GM12878 (cell line): ENCODE measurements around the gene RABL3. TPM values are rescaled to one million over a fixed set of nuclear protein-coding genes. Genes with fewer than 3 reads are reported as not detected.

ENCODE experiments used
- ATAC-seq: fragments of 200-7000 bp; cut with Tn5 transposase; 3 replicates; pipeline ENCODE4 v1.9.1; 2020; ENCODE audit warnings: mild to moderate bottlenecking, moderate library complexity
- BruUV-seq: library from RNA; stranded (reverse); fragments of 400-500 nt; replicated peaks from 2 replicates; lab custom pipeline; 2021; lab: Mats Ljungman, UMichigan
- CTCF ChIA-PET: fragments of 300-600 bp; sonication (Branson Sonifier 250); formaldehyde crosslinking; extraction: SDS; loops from one replicate; lab custom pipeline; 2021; ENCODE audit warnings: inconsistent platforms; lab: Yijun Ruan, JAX
- POLR2A ChIA-PET: fragments of 350-600 bp; formaldehyde crosslinking; extraction: SDS; loops from one replicate; lab custom pipeline; 2021; ENCODE audit warnings: inconsistent platforms; lab: Charles Lee
- RAD21 ChIA-PET: fragments of 300-600 bp; sonication (Branson Sonifier 250); formaldehyde crosslinking; loops from one replicate; lab custom pipeline; 2023; ENCODE audit warnings: antibody characterized with exemption; ENCODE audit not compliant: unreplicated experiment; lab: Charles Lee
- SMC1A ChIA-PET: fragments of 300-600 bp; sonication (Branson Sonifier 250); formaldehyde crosslinking; loops from one replicate; lab custom pipeline; 2023; ENCODE audit not compliant: unreplicated experiment, uncharacterized antibody; lab: Charles Lee
- DNase-seq: peaks from one replicate; pipeline ENCODE4 v3.0.0-alpha.2; 2011; ENCODE audit warnings: low read depth, low spot score
- FAIRE-seq: peaks from 3 replicates; lab custom pipeline; 2011; peaks lifted over from hg19 to GRCh38; lab: Jason Lieb, UNC
- H2AFZ ChIP-seq: 2 replicates; pipeline ENCODE4 v1.6.0; 2011; ENCODE audit warnings: low read depth, low read length, control low read depth; ENCODE audit not compliant: control insufficient read depth
- H3K27ac ChIP-seq: 2 replicates; pipeline ENCODE4 v1.5.1; 2011; ENCODE audit warnings: control low read depth; ENCODE audit not compliant: control insufficient read depth, insufficient read depth
- H3K27me3 ChIP-seq, 2 experiments: replicated peaks in 1 of 2; 2 replicates each; pipeline versions ENCODE4 v1.6.0 to v1.6.1; 2011; ENCODE audit warnings: low read length in 1 of 2; ENCODE audit not compliant: control insufficient read depth in 2 of 2, insufficient read depth in 2 of 2
- H3K36me3 ChIP-seq, 2 experiments: 2 replicates each; pipeline ENCODE4 v1.5.1; 2011; ENCODE audit warnings: low read length in 1 of 2; ENCODE audit not compliant: control insufficient read depth in 2 of 2, insufficient read depth in 2 of 2
- H3K4me1 ChIP-seq: 2 replicates; pipeline ENCODE4 v1.6.1; 2011; ENCODE audit warnings: mild to moderate bottlenecking, low read length, moderate library complexity, mixed read lengths; ENCODE audit not compliant: control insufficient read depth, insufficient read depth
- H3K4me2 ChIP-seq: 2 replicates; pipeline ENCODE4 v1.6.0; 2011; ENCODE audit warnings: control low read depth; ENCODE audit not compliant: control insufficient read depth, insufficient read depth
- H3K4me3 ChIP-seq: fragments of 200-600 bp; sonication (generic); 2 replicates; pipeline ENCODE4 v1.5.1; 2016
- H3K79me2 ChIP-seq: 2 replicates; pipeline ENCODE4 v1.6.0; 2011; ENCODE audit warnings: low read length; ENCODE audit not compliant: control insufficient read depth, insufficient read depth
- H3K9ac ChIP-seq: 2 replicates; pipeline ENCODE4 v1.8.0; 2011; ENCODE audit warnings: low read length, control low read depth, mixed read lengths; ENCODE audit not compliant: control insufficient read depth, insufficient read depth
- H3K9me3 ChIP-seq: replicated peaks from 3 replicates; pipeline ENCODE4 v1.5.1; 2011; ENCODE audit warnings: mild to moderate bottlenecking, low read length; ENCODE audit not compliant: control insufficient read depth, insufficient read depth
- H4K20me1 ChIP-seq: 2 replicates; pipeline ENCODE4 v1.6.0; 2011; ENCODE audit not compliant: control insufficient read depth, insufficient read depth
- FOXK2 ChIP-seq: fragments of 450-650 bp; IDR thresholded peaks from 2 replicates; pipeline ENCODE4 v1.6.1; 2017; ENCODE audit warnings: mild to moderate bottlenecking, moderate library complexity
- HDGF ChIP-seq: fragments of 450-650 bp; IDR thresholded peaks from 2 replicates; pipeline ENCODE4 v1.6.1; 2016; ENCODE audit warnings: antibody characterized with exemption
- KLF5 ChIP-seq: fragments of 450-650 bp; IDR thresholded peaks from 2 replicates; pipeline ENCODE4 v1.6.1; 2014; ENCODE audit warnings: mild to moderate bottlenecking; ENCODE audit not compliant: partially characterized antibody
- MEF2B ChIP-seq: fragments of 450-650 bp; IDR thresholded peaks from 2 replicates; pipeline ENCODE4 v1.6.1; 2018; ENCODE audit warnings: mild to moderate bottlenecking, moderate library complexity; ENCODE audit not compliant: partially characterized antibody, poor library complexity, severe bottlenecking
- MTA2 ChIP-seq: fragments of 450-650 bp; IDR thresholded peaks from 2 replicates; pipeline ENCODE4 v1.6.1; 2016; ENCODE audit warnings: low read depth, mild to moderate bottlenecking, moderate library complexity
- NKRF ChIP-seq: fragments of 450-650 bp; conservative IDR thresholded peaks from 2 replicates; pipeline ENCODE4 v1.6.1; 2017; ENCODE audit warnings: mild to moderate bottlenecking, moderate library complexity
- NR2C1 ChIP-seq: fragments of 450-650 bp; IDR thresholded peaks from 2 replicates; pipeline ENCODE4 v1.6.1; 2017; ENCODE audit warnings: antibody characterized with exemption, mild to moderate bottlenecking, moderate library complexity
- NRF1 ChIP-seq: conservative IDR thresholded peaks from 2 replicates; pipeline ENCODE4 v1.6.1; 2011; ENCODE audit warnings: mild to moderate bottlenecking, low read depth, low read length, improper control_type of control experiment
- POLR2A ChIP-seq: IDR thresholded peaks from 2 replicates; pipeline ENCODE4 v1.6.1; 2011; ENCODE audit warnings: low read depth, mild to moderate bottlenecking, low read length
- SPI1 ChIP-seq: IDR thresholded peaks from 2 replicates; pipeline ENCODE4 v1.6.1; 2011; ENCODE audit warnings: low read depth, mild to moderate bottlenecking, low read length, moderate library complexity, borderline replicate concordance; ENCODE audit not compliant: insufficient read depth
- ZNF622 ChIP-seq: fragments of 450-650 bp; IDR thresholded peaks from 2 replicates; pipeline ENCODE4 v1.6.1; 2017; ENCODE audit warnings: mild to moderate bottlenecking, inconsistent platforms
- in situ Hi-C: fragments of 300-500 bp; cut with MboI; formaldehyde crosslinking; loops from 9 replicates; pipeline ENCODE4 v1.14.3; 2018; ENCODE audit warnings: mixed read lengths
- intact Hi-C: fragments of 100-400 bp; cut with micrococcal nuclease; formaldehyde crosslinking; loops from one replicate; pipeline ENCODE4 v1.14.2; 2022; ENCODE audit not compliant: unreplicated experiment
- polyA plus RNA-seq, 11 experiments: library from polyadenylated mRNA; depleted of rRNA in 4 of 11; unstranded in 6 of 11; stranded (reverse) in 5 of 11; fragments of >200 nt; fragmentation: Nextera tagmentation in 4 of 11; fragmentation: Illumina TruSeq in 1 of 11; extraction: Ambion mirVana in 4 of 11; extraction: Trizol in 1 of 11; gene quantifications; 1 replicate in 1 of 11; 2 replicates in 10 of 11; pipeline versions ENCODE4 v1.2.1 to v1.2.3, GENCODE V29; 2011 to 2016; ENCODE audit warnings: inconsistent platforms in 2 of 11, missing spikeins in 2 of 11, low read depth in 1 of 11
- total RNA-seq, 4 experiments: library from RNA; depleted of rRNA in 3 of 4; stranded (reverse); fragments of >200 nt in 3 of 4; fragmentation: Illumina TruSeq in 1 of 4; extraction: Trizol in 1 of 4; gene quantifications; 2 replicates each; pipeline versions ENCODE4 v1.2.1 to v1.2.3, GENCODE V29; 2013 to 2021
- TF ChIP-seq, protein P1 (sequence below): fragments of 450-650 bp; formaldehyde crosslinking; IDR thresholded peaks from 2 replicates; pipeline ENCODE4 v1.4.0; 2020; ENCODE audit warnings: mild to moderate bottlenecking, moderate library complexity

RABL3 gene
- total and polyA plus RNA-seq, 10 of the 15 experiments (the other 5 are each of a cell fraction or from before 2014, with no cell fraction given): 10.5 to 38.0 (median 25.2) TPM

DNA sequence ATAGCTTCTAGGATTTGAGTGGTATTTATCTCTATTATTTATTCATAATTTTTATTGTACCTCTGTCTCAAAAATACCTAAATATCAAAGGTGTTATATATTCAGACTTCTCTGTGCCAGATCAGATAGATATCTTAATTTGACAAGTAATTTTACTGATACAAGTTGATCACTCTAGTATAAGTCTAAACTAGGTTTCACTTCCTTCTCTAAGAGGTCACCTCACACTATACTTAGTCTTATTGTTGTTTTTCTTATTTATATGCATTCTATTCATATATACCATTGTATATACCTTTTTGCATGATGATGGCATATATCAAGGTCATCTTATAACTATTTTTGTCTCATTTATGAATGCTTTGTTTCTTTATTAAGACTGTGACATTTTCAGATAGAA lies 33.9 kb downstream of the RABL3 start:
- intact Hi-C loops (no loop called here), in situ Hi-C loops (no loop called here)

GRCh38 chr3:120706950-120707349 lies 35.4 kb downstream of the RABL3 start:
- H3K9ac ChIP-seq: no peak overlapping the region
- POLR2A ChIA-PET: no interaction called here
- BruUV-seq: no TSS peak
- no peak overlapping the region for H3K4me3 ChIP-seq
- H3K27me3 ChIP-seq: no peaks in the 10 kb centered on the region
- no peak for FAIRE-seq
- H3K36me3 ChIP-seq: no peaks in the 10 kb centered on the region; a peak in 1 of 4 replicates
- H3K79me2 ChIP-seq: no peaks in the 10 kb centered on the region
- no peak overlapping the region for H3K27ac ChIP-seq
- ATAC-seq: no peak
- SMC1A ChIA-PET: interaction anchor here (1.6 to 2.6 kb wide), 2 partner anchors 8 to 28 kb away, joined by 3 to 8 read pairs; no protein-coding TSS in a partner anchor
- in situ Hi-C loops: no loop called here
- CTCF ChIA-PET: interaction anchor here (0.8 to 1.7 kb wide), 4 partner anchors 22 to 148 kb away, joined by 3 to 5 read pairs (median 3); no protein-coding TSS in a partner anchor
- no peak overlapping the region for H3K4me2 ChIP-seq
- intact Hi-C loops: no loop called here
- RAD21 ChIA-PET: interaction anchor here (0.9 kb wide), 1 partner anchor 110 kb away, joined by 3 read pairs; no protein-coding TSS in a partner anchor
- no peaks in the 10 kb centered on the region for H3K4me1 ChIP-seq
- H2AFZ ChIP-seq: no peak overlapping the region
- DNase-seq: no peak
- H3K9me3 ChIP-seq: peaks cover 3% of the 10 kb centered on the region
- TF ChIP-seq, protein P1, sequence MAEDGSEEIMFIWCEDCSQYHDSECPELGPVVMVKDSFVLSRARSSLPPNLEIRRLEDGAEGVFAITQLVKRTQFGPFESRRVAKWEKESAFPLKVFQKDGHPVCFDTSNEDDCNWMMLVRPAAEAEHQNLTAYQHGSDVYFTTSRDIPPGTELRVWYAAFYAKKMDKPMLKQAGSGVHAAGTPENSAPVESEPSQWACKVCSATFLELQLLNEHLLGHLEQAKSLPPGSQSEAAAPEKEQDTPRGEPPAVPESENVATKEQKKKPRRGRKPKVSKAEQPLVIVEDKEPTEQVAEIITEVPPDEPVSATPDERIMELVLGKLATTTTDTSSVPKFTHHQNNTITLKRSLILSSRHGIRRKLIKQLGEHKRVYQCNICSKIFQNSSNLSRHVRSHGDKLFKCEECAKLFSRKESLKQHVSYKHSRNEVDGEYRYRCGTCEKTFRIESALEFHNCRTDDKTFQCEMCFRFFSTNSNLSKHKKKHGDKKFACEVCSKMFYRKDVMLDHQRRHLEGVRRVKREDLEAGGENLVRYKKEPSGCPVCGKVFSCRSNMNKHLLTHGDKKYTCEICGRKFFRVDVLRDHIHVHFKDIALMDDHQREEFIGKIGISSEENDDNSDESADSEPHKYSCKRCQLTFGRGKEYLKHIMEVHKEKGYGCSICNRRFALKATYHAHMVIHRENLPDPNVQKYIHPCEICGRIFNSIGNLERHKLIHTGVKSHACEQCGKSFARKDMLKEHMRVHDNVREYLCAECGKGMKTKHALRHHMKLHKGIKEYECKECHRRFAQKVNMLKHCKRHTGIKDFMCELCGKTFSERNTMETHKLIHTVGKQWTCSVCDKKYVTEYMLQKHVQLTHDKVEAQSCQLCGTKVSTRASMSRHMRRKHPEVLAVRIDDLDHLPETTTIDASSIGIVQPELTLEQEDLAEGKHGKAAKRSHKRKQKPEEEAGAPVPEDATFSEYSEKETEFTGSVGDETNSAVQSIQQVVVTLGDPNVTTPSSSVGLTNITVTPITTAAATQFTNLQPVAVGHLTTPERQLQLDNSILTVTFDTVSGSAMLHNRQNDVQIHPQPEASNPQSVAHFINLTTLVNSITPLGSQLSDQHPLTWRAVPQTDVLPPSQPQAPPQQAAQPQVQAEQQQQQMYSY: no peak
- no peak for TF ChIP-seq ZNF622
- no peak for TF ChIP-seq FOXK2
- TF ChIP-seq NKRF: no peak
- no peak for TF ChIP-seq NR2C1
- no peak for TF ChIP-seq MTA2
- TF ChIP-seq, all 136 proteins: peak for 0
- H4K20me1 ChIP-seq: no peaks in the 10 kb centered on the region

More for the DNA sequence above, 33.9 kb downstream of the RABL3 start:
- no peak overlapping the region for H3K4me3 ChIP-seq
- H3K36me3 ChIP-seq: no peaks in the 10 kb centered on the region; a peak in 1 of 4 replicates
- ChIA-PET POLR2A (no interaction called here), CTCF (interaction anchor here (0.6 to 1.0 kb wide), 2 partner anchors 10 to 141 kb away, joined by 3 to 4 read pairs; no protein-coding TSS in a partner anchor), SMC1A (interaction anchor here (0.6 to 2.6 kb wide), 5 partner anchors 8 to 1119 kb away, joined by 3 to 8 read pairs (median 4); no protein-coding TSS in a partner anchor), RAD21 (interaction anchor here (1.5 kb wide), 1 partner anchor 141 kb away, joined by 3 read pairs; no protein-coding TSS in a partner anchor)
- H3K9me3 ChIP-seq: no peaks in the 10 kb centered on the region; the same call in 2 of the 3 replicates
- H3K79me2 ChIP-seq: no peaks in the 10 kb centered on the region
- no peak for TF ChIP-seq KLF5
- no peak for TF ChIP-seq POLR2A
- no peak for TF ChIP-seq NRF1
- no peak for TF ChIP-seq MEF2B
- no peak for TF ChIP-seq FOXK2
- peak; percentile 53; the same call in 1 of the 2 replicates for TF ChIP-seq SPI1
- no peak for TF ChIP-seq HDGF
- FAIRE-seq: peak; percentile 7
- H3K4me2 ChIP-seq: no peak overlapping the region
- no peaks in the 10 kb centered on the region for H4K20me1 ChIP-seq
- peak; percentile 67 for ATAC-seq
- no TSS peak for BruUV-seq
- no peaks in the 10 kb centered on the region for H3K4me1 ChIP-seq
- DNase-seq: no peak
- no peak overlapping the region for H3K27ac ChIP-seq
- H3K27me3 ChIP-seq: no peaks in the 10 kb centered on the region
- H3K9ac ChIP-seq: no peak overlapping the region
- no peak overlapping the region for H2AFZ ChIP-seq
